ENCODE data around the gene NKX1-2. TPM values are rescaled to one million over a fixed set of nuclear protein-coding genes. Genes with fewer than 3 reads are reported as not detected.

NKX1-2 gene
- total and polyA plus RNA-seq, 5 donors from 2014 or later, result not detected

DNA sequence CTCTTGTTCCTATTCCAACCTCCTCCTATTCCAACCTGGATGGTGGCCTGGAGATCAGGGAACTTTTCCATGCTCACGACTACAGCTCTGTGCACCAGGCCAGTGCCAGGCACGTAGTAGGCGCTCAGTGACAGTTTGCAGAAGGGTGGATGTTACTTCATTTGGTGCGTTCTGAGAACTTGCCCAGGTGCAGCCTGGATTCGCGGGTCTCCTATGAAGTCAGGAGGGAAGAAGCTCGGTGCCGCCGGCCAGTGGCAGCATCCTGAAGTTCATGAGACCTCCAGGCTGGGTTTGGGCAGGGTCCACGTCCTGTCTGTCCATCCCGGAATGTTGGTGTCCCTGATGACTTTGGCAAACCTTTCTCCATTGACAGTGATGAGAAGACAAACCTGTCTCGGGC is 33.0 kb upstream of the NKX1-2 start:
- H3K36me3 ChIP-seq (ENCODE audit: control insufficient read depth, insufficient read depth, low read length), result no peaks in the 10 kb centered on the region
- Mint-ChIP-seq H3K4me3 (no peak overlapping the region), H3K27me3 (no peaks in the 10 kb centered on the region), H3K27ac (peak overlapping the region in 1 of 3 donors; percentile 17), H3K9me3 (peaks cover 0 to 5% (median 0%) of the 10 kb centered on the region in 7 donors), H3K4me1 (peaks cover 0 to 4% (median 0%) of the 10 kb centered on the region in 4 donors), H3K36me3 (peaks cover 13% of the 10 kb centered on the region)
- no peak overlapping the region for H3K27ac ChIP-seq (ENCODE audit: insufficient read depth, low read length, poor library complexity, severe bottlenecking)
- H3K27me3 ChIP-seq (ENCODE audit: control insufficient read depth, insufficient read depth, low read length), result no peaks in the 10 kb centered on the region
- no peaks in the 10 kb centered on the region for H3K4me1 ChIP-seq (ENCODE audit: control insufficient read depth, insufficient read depth, low read length, poor library complexity, severe bottlenecking)
- H3K4me3 ChIP-seq (ENCODE audit: low read depth, low read length), result no peak overlapping the region
- peaks cover 0 to 2% of the 10 kb centered on the region in 2 experiments for H3K9me3 ChIP-seq (ENCODE audit: control insufficient read depth in 2 of 2, low read length in 2 of 2)
- no peak for ATAC-seq (ENCODE audit: low read depth in 2 of 2)
- no peak for DNase-seq

DNA sequence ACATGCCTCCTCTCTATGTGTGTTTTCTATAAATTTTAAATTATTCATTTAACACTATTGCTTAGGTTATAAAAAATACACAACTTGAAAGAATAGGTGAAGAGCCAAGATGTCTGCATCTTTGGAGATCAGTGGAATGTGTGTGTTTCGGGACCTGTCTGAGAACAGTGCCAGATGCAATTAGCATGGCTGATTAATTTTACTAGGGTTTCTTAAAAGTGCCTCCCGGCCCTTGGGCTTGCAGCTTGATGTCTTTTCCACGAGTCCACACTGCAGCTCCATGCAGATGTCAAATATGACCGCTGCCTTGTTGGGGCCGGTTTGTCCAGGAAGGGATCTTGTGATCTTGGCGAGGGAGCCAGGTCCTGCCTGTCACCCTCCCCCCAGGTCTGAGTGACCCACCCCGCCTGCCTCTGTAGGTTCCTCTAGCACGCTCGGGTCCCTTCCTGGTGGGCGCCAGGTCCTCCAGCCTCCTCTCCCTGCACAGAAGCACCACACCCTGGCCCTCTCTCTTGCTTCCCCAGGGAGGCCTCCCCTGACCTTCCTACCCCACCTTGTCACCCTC is 32.5 kb upstream of the NKX1-2 start:
- ATAC-seq (ENCODE audit: low read depth in 2 of 2), result no peak
- no peak overlapping the region for H3K4me3 Mint-ChIP-seq
- Histone ChIP-seq H3K9me3 (ENCODE audit: control insufficient read depth in 2 of 2, low read length in 2 of 2) (peaks cover 0 to 2% of the 10 kb centered on the region in 2 experiments), H3K36me3 (ENCODE audit: control insufficient read depth, insufficient read depth, low read length) (no peaks in the 10 kb centered on the region), H3K27ac (ENCODE audit: insufficient read depth, low read length, poor library complexity, severe bottlenecking) (no peak overlapping the region), H3K4me3 (ENCODE audit: low read depth, low read length) (no peak overlapping the region), H3K4me1 (ENCODE audit: control insufficient read depth, insufficient read depth, low read length, poor library complexity, severe bottlenecking) (no peaks in the 10 kb centered on the region), H3K27me3 (ENCODE audit: control insufficient read depth, insufficient read depth, low read length) (no peaks in the 10 kb centered on the region)
- peaks cover 13% of the 10 kb centered on the region for H3K36me3 Mint-ChIP-seq
- H3K4me1 Mint-ChIP-seq, result peaks cover 0 to 4% (median 0%) of the 10 kb centered on the region in 4 donors
- DNase-seq, result no peak
- peak overlapping the region in 1 of 3 donors; percentile 48 for H3K27ac Mint-ChIP-seq
- peaks cover 0 to 5% (median 0%) of the 10 kb centered on the region in 7 donors for H3K9me3 Mint-ChIP-seq
- no peaks in the 10 kb centered on the region for H3K27me3 Mint-ChIP-seq

DNA sequence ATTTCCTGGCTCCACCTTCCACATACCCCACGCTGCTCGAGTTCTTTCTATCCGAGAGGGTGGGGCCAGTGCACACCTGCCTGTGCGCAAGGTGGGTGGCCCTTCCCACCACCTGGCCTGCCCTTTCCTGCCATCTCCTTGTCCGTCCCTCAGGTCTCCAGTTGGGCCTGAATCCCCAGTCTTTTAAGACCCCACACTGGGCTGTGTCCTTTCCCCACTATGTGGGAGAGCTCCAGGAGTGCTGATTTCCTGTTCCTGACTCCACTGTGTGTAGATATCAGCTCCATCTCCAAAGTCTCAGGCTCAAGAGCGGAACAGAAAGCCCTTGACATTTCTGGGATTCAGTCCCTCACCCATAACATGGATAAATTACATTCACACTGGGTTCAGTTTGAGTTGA is 31.9 kb upstream of the NKX1-2 start:
- peaks cover 13% of the 10 kb centered on the region for H3K36me3 Mint-ChIP-seq
- peak overlapping the region in 1 of 3 donors; percentile 64 for H3K27ac Mint-ChIP-seq
- H3K4me1 Mint-ChIP-seq, result peaks cover 0 to 4% (median 0%) of the 10 kb centered on the region in 4 donors
- no peak for ATAC-seq (ENCODE audit: low read depth in 2 of 2)
- H3K9me3 Mint-ChIP-seq, result peaks cover 0 to 2% (median 0%) of the 10 kb centered on the region in 7 donors
- Histone ChIP-seq H3K27ac (ENCODE audit: insufficient read depth, low read length, poor library complexity, severe bottlenecking) (no peak overlapping the region), H3K36me3 (ENCODE audit: control insufficient read depth, insufficient read depth, low read length) (no peaks in the 10 kb centered on the region), H3K4me1 (ENCODE audit: control insufficient read depth, insufficient read depth, low read length, poor library complexity, severe bottlenecking) (no peaks in the 10 kb centered on the region), H3K4me3 (ENCODE audit: low read depth, low read length) (no peak overlapping the region), H3K27me3 (ENCODE audit: control insufficient read depth, insufficient read depth, low read length) (no peaks in the 10 kb centered on the region), H3K9me3 (ENCODE audit: control insufficient read depth in 2 of 2, low read length in 2 of 2) (peaks cover 0 to 1% of the 10 kb centered on the region in 2 experiments)
- no peaks in the 10 kb centered on the region for H3K27me3 Mint-ChIP-seq
- no peak for DNase-seq
- H3K4me3 Mint-ChIP-seq, result no peak overlapping the region

DNA sequence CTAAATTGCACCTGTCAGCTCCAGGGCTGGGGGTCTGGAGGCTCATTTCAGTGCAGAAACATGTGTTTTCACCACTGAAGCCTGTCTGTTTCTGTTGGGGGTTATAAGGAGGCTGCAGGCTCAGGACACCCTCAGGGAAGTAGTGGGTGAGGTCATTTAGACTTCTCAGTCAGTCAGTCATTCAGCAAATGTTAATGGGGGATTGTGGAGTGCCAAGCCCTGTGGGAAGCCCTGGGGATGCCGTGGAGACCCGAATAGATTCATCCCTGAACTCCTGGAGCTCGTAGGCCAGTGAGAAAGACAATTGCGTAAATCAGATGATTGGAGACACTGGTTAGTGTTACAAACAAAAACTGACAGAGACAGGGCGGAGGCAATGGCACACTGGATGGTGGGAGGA is 31.0 kb upstream of the NKX1-2 start:
- no peaks in the 10 kb centered on the region for H3K36me3 ChIP-seq (ENCODE audit: control insufficient read depth, insufficient read depth, low read length)
- no peaks in the 10 kb centered on the region for H3K27me3 ChIP-seq (ENCODE audit: control insufficient read depth, insufficient read depth, low read length)
- H3K27me3 Mint-ChIP-seq, result no peaks in the 10 kb centered on the region
- no peaks in the 10 kb centered on the region for H3K9me3 ChIP-seq (ENCODE audit: control insufficient read depth in 2 of 2, low read length in 2 of 2)
- peaks cover 7% of the 10 kb centered on the region for H3K36me3 Mint-ChIP-seq
- H3K27ac Mint-ChIP-seq, result no peak overlapping the region
- H3K4me3 ChIP-seq (ENCODE audit: low read depth, low read length), result no peak overlapping the region
- H3K4me1 Mint-ChIP-seq, result peaks cover 0 to 4% (median 0%) of the 10 kb centered on the region in 4 donors
- no peak overlapping the region for H3K4me3 Mint-ChIP-seq
- no peak overlapping the region for H3K27ac ChIP-seq (ENCODE audit: insufficient read depth, low read length, poor library complexity, severe bottlenecking)
- DNase-seq, result no peak
- ATAC-seq (ENCODE audit: low read depth in 2 of 2), result no peak
- no peaks in the 10 kb centered on the region for H3K9me3 Mint-ChIP-seq
- no peaks in the 10 kb centered on the region for H3K4me1 ChIP-seq (ENCODE audit: control insufficient read depth, insufficient read depth, low read length, poor library complexity, severe bottlenecking)

DNA sequence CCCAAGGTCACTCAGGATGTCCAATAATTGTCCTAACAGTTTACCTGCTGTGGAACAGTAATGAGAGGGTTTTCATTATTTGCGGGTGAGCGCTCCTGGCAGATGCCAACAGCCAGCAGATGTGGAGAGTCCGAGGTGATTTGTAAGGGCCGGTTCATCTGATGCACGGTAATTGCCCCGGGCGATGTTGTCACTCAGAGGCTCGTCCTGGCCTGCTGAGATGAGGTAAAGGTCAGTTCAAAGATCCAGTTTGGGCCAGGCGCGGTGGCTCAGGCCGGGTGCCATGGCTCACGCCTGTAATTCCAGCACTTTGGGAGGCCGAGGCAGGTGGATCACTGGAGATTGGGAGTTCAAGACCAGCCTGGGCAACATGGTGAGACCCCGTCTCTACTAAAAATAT is 28.7 kb upstream of the NKX1-2 start:
- no peaks in the 10 kb centered on the region for H3K27me3 Mint-ChIP-seq
- no peaks in the 10 kb centered on the region for H3K9me3 Mint-ChIP-seq
- no peak overlapping the region for H3K4me3 Mint-ChIP-seq
- ATAC-seq (ENCODE audit: low read depth in 2 of 2), result no peak
- no peak for DNase-seq
- Histone ChIP-seq H3K36me3 (ENCODE audit: control insufficient read depth, insufficient read depth, low read length) (no peaks in the 10 kb centered on the region), H3K4me1 (ENCODE audit: control insufficient read depth, insufficient read depth, low read length, poor library complexity, severe bottlenecking) (no peaks in the 10 kb centered on the region), H3K4me3 (ENCODE audit: low read depth, low read length) (no peak overlapping the region), H3K9me3 (ENCODE audit: control insufficient read depth in 2 of 2, low read length in 2 of 2) (no peaks in the 10 kb centered on the region), H3K27ac (ENCODE audit: insufficient read depth, low read length, poor library complexity, severe bottlenecking) (no peak overlapping the region), H3K27me3 (ENCODE audit: control insufficient read depth, insufficient read depth, low read length) (no peaks in the 10 kb centered on the region)
- H3K36me3 Mint-ChIP-seq, result peaks cover 4% of the 10 kb centered on the region
- H3K27ac Mint-ChIP-seq, result no peak overlapping the region
- peaks cover 0 to 4% (median 3%) of the 10 kb centered on the region in 4 donors for H3K4me1 Mint-ChIP-seq

DNA sequence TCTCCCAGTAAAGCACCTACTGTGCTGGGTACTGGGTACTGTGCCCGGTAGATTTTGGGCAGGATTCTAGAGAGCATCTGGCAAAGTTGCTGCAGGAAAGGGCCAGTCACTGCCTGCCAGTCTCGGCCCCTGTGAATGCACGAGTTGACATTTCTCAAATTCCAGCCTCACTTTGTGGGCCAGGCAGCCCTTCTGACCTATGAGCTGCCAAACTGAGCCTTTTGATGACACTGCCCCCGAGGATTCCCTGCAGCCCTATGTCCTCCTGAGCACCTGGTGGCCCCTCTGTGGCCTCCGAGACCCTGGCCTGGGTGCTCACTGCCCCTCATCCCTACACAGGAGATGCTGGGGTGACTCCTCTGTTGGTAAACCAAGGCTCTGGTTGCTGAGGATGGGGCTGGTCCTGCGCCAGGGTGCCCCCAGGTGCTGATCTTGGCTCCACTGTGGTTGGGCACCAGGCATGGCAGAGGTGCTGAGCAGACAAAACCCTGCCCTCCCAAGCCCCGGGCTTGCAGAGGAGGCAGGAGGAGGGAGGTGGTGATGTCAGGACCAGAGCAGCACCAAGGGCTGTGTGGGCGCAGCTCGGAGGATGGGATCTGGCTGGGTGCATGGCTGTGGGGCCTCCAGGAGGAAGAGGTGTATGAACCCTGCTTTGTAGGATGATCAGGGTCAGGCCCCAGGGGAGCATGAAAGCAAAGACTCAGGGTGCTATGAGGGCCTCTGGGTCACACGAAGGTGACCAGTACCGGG is 28.0 kb upstream of the NKX1-2 start:
- Mint-ChIP-seq H3K4me3 (no peak overlapping the region), H3K36me3 (peaks cover 4% of the 10 kb centered on the region), H3K27ac (no peak overlapping the region), H3K27me3 (no peaks in the 10 kb centered on the region), H3K4me1 (peaks cover 0 to 8% (median 3%) of the 10 kb centered on the region in 4 donors), H3K9me3 (no peaks in the 10 kb centered on the region)
- no peaks in the 10 kb centered on the region for H3K4me1 ChIP-seq (ENCODE audit: control insufficient read depth, insufficient read depth, low read length, poor library complexity, severe bottlenecking)
- ATAC-seq (ENCODE audit: low read depth in 2 of 2) (no peak), DNase-seq (no peak)
- H3K36me3 ChIP-seq (ENCODE audit: control insufficient read depth, insufficient read depth, low read length), result no peaks in the 10 kb centered on the region
- H3K9me3 ChIP-seq (ENCODE audit: control insufficient read depth in 2 of 2, low read length in 2 of 2), result no peaks in the 10 kb centered on the region
- no peak overlapping the region for H3K27ac ChIP-seq (ENCODE audit: insufficient read depth, low read length, poor library complexity, severe bottlenecking)
- no peak overlapping the region for H3K4me3 ChIP-seq (ENCODE audit: low read depth, low read length)
- H3K27me3 ChIP-seq (ENCODE audit: control insufficient read depth, insufficient read depth, low read length), result no peaks in the 10 kb centered on the region

DNA sequence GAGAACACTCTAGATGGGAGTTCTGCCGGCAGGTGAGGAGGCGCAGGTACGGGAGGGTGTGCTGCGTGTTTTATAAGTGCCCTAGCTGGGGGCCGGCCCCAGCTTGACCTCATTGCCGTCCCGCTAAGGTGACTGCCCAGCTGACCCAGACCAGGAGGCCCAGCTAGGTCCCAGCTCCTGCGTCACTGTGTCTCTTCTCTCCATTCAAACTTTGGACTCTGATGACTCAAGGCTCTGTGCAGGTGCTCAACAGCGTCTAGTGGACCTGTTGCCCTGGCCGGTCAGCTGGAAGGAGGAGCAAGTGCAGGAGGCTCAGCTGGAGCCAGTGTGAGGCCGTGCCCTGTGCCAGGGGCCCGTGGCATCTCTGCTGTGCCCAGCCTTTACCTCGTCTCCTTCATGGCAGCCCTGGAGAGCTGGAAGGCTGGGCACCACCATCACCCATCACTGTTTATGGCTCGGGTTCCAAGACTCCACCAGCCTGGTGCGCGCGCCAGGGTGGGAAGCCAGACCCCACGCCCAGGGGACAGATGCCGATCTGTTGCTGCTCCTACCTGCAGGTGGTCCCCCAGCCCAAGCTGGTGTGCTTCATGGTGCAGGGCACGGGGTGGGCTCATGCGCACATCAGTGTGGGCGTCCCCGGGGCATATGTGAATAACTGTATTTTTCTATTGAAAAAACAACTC is 26.3 kb upstream of the NKX1-2 start:
- DNase-seq (no peak), ATAC-seq (ENCODE audit: low read depth in 2 of 2) (no peak)
- no peak overlapping the region for H3K4me3 Mint-ChIP-seq
- no peaks in the 10 kb centered on the region for H3K9me3 ChIP-seq (ENCODE audit: control insufficient read depth in 2 of 2, low read length in 2 of 2)
- H3K27ac ChIP-seq (ENCODE audit: insufficient read depth, low read length, poor library complexity, severe bottlenecking), result no peak overlapping the region
- no peaks in the 10 kb centered on the region for H3K4me1 ChIP-seq (ENCODE audit: control insufficient read depth, insufficient read depth, low read length, poor library complexity, severe bottlenecking)
- no peak overlapping the region for H3K27ac Mint-ChIP-seq
- no peaks in the 10 kb centered on the region for H3K36me3 ChIP-seq (ENCODE audit: control insufficient read depth, insufficient read depth, low read length)
- peaks cover 0 to 9% (median under 1%) of the 10 kb centered on the region in 4 donors for H3K4me1 Mint-ChIP-seq
- H3K9me3 Mint-ChIP-seq, result no peaks in the 10 kb centered on the region
- H3K27me3 Mint-ChIP-seq, result no peaks in the 10 kb centered on the region
- H3K27me3 ChIP-seq (ENCODE audit: control insufficient read depth, insufficient read depth, low read length), result no peaks in the 10 kb centered on the region
- no peaks in the 10 kb centered on the region for H3K36me3 Mint-ChIP-seq
- H3K4me3 ChIP-seq (ENCODE audit: low read depth, low read length), result no peak overlapping the region

All from CD4-positive, CD25-positive, alpha-beta regulatory T cell (primary cell).